Stimulated activated naive CD8-positive, alpha-beta T cell treated with anti-CD3 and anti-CD28 coated beads, Interleukin-15, Interleukin-2, amounts not matched to agents 100 ng/mL and 50 ng/mL, for 24 hours (primary cell): ENCODE data around the gene ITPK1.

Source experiments
- H3K27ac Mint-ChIP-seq: one replicate; pipeline ENCODE4 v1.8.0; 2021; ENCODE audit warnings: mild to moderate bottlenecking, mixed read lengths
- H3K27me3 Mint-ChIP-seq: one replicate; pipeline ENCODE4 v1.8.0; 2021; ENCODE audit warnings: mixed read lengths
- H3K36me3 Mint-ChIP-seq: one replicate; pipeline ENCODE4 v1.8.0; 2021; ENCODE audit warnings: low read depth, mixed read lengths
- H3K4me1 Mint-ChIP-seq: one replicate; pipeline ENCODE4 v1.8.0; 2021; ENCODE audit warnings: low read depth, mixed read lengths
- H3K4me3 Mint-ChIP-seq: one replicate; pipeline ENCODE4 v1.8.0; 2021; ENCODE audit warnings: mild to moderate bottlenecking, mixed read lengths
- H3K9me3 Mint-ChIP-seq: one replicate; pipeline ENCODE4 v1.8.0; 2021; ENCODE audit warnings: mixed read lengths

Gene ITPK1

DNA sequence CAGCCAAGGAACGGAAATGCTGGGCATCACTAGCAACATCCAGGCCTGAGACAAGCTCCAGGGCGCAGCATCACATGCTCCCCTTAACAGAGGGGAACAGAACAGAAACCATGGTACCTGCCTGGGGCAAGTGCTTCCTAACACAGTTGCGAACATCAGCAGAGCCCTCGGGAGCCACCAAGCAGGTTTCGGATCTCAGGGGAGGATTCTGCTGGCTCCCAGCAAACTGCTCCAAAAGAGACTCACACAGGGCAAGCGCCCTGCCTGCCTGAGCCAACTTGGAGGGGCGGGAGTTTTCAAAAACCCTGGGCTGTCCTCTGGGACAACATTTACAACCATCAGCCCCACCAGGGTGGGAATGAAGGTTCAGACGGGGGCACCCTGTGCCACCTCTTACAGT lies 173.1 kb downstream of the ITPK1 start:
- no peaks in the 10 kb centered on the region for H3K27me3 Mint-ChIP-seq
- H3K9me3 Mint-ChIP-seq: no peaks in the 10 kb centered on the region
- H3K4me3 Mint-ChIP-seq: no peak overlapping the region
- H3K36me3 Mint-ChIP-seq: peaks cover 16% of the 10 kb centered on the region
- H3K4me1 Mint-ChIP-seq: peaks cover 2% of the 10 kb centered on the region
- H3K27ac Mint-ChIP-seq: no peak overlapping the region

DNA sequence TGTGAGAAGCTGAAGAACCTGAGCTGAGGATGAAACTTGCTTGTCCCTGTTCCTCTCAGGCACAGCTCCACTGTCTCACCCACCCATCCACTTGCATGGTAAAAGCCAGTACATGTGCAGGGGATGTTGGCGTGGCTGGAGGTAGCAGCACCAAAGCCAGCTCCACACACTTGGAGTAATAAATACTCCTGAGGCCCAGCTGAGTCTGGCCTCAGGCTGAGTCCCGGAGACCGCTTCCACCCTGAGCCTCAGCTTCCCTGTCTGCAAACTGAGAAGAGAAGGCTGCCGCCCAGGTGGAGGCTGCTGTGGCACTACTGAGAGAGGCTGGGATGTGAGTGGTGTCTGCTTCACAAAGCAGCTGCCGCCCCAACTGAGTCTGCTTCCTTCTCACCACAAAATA lies 173.6 kb downstream of the ITPK1 start:
- Mint-ChIP-seq H3K4me3 (no peak overlapping the region), H3K27ac (no peak overlapping the region), H3K27me3 (no peaks in the 10 kb centered on the region), H3K4me1 (peaks cover 6% of the 10 kb centered on the region), H3K9me3 (no peaks in the 10 kb centered on the region), H3K36me3 (peaks cover 18% of the 10 kb centered on the region)

DNA sequence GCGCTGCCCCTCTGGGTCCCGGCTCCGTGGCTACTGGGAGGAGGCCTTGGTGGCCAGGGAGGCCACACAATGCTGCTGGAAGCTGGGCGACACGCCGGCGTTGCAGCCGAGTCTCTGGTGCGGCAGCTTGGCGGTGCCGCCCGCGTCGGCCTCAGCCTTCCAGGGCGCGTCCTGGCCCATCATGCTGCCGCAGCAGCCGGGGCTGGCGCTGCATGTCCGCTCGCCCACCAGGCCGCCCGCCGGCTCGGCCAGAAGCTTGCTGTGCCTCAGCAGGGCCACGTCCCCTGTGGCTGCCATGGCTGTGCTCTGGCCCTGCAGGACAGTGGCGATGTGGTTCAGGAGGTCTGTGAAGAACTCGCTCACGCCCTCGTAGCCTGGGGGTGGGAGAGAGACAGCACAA lies 174.2 kb downstream of the ITPK1 start:
- Mint-ChIP-seq H3K27me3 (no peaks in the 10 kb centered on the region), H3K4me1 (peaks cover 12% of the 10 kb centered on the region), H3K36me3 (peaks cover 22% of the 10 kb centered on the region), H3K9me3 (no peaks in the 10 kb centered on the region), H3K27ac (no peak overlapping the region), H3K4me3 (no peak overlapping the region)

DNA sequence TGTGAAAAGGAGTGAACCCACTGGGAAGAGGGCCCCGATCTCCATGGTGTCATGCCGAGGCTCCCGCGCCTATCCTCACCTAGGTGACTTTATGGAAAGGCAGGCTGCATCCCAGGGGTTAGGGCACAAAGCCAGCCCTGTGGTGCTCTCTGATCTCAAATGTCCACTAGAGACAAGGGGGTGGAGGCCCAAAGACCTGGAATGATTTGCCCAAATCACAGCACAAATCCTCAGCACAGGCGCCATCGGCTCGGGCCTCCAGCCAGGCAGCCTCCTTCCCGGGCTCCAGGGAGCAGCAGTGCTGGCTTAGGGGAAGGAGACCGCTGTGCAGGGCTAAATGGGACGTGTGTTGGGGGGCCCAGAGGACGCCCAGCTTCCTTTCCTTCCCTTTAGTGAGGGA lies 175.2 kb downstream of the ITPK1 start:
- no peaks in the 10 kb centered on the region for H3K9me3 Mint-ChIP-seq
- H3K36me3 Mint-ChIP-seq: peaks cover 18% of the 10 kb centered on the region
- H3K4me1 Mint-ChIP-seq: peaks cover 12% of the 10 kb centered on the region
- H3K27me3 Mint-ChIP-seq: no peaks in the 10 kb centered on the region
- H3K4me3 Mint-ChIP-seq: no peak overlapping the region
- H3K27ac Mint-ChIP-seq: no peak overlapping the region

DNA sequence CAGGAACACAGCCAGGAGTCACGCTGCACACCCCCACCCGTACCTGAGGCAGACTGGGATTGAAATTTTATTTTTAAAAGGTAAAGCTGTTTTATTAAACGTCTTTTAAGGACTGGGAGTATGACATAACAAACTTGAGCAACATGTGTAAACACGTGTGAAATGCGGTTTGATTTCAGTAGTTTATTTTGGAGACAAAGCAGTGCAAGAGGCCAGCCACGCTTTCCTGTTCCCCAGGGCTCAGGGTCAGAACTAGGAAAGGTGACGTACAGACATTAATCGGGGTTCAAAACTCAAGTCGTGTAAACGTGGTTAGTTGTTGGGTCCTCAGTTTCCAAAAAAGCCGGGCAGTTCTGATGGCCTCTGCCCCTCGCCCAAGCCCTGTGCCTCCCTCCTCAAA lies 176.0 kb downstream of the ITPK1 start:
- peaks cover 17% of the 10 kb centered on the region for H3K36me3 Mint-ChIP-seq
- H3K27me3 Mint-ChIP-seq: no peaks in the 10 kb centered on the region
- no peak overlapping the region for H3K27ac Mint-ChIP-seq
- H3K4me1 Mint-ChIP-seq: peaks cover 12% of the 10 kb centered on the region
- no peak overlapping the region for H3K4me3 Mint-ChIP-seq
- H3K9me3 Mint-ChIP-seq: no peaks in the 10 kb centered on the region

DNA sequence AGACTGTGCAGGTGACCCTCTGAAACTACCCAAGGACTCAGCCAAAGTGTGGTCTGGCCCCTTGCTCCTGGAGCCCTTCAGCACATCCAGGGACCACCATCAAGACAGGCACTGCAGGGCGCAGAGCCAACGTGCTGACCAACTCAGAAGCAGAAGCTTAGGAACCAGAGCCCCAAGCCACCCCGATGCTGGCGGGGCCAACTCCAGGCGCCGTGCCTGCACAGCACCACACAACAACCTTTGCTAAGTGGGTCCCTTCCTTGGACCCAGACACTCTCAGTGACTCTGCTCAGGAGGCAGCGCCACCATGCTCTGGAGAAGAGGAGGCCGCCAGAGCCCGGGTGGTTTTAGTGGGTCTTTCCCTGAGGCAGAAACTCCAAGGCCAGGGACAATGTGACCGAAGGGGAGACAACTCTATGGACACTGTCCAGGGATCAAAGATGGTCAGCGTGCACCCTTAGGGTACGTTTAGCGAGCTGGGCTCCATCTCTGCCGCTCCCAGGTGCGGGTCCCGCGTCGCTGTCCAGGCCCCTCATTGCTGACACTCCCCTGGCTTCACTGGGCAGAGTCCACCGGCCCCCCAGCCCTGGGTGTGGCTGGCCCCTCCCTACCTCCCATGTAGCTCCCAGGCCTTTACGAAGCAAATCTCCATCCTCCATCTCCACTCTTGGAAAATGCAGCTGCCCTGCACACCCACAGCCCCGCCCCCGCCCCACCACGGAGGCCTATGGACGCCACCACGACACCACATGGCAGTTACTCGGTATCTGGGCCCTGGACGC lies 176.6 kb downstream of the ITPK1 start:
- Mint-ChIP-seq H3K4me1 (peaks cover 12% of the 10 kb centered on the region), H3K36me3 (peaks cover 11% of the 10 kb centered on the region), H3K4me3 (no peak overlapping the region)

DNA sequence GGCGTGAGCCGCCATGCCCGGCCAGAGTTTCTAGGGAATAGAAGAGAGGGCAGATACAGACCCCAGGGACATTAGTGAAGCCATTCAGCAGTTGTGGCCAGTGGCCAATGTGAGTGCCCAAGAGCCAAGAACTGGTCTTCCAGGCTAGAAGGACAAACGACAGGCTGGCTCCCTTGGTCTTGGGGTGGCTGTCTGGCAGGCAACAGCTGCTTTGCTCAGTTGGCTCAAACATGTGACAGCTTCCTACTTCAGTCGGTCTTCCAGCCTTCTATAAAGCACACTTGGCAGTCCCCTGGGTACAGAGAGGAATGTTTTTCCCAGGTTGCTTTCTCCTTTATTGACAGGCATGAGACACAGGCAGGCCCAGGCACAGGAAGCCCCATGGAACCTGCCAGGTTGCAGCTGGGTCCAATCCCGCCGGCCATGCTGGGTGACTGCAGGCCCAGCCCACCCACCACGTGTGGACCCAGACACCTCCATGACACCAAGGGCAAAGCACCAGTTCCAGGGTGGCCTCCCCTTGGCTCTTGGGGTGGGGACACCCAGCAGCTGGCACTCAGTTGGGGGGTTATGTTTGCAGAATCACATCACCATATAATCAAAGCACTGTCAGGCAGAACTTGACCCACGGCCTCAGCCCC lies 177.4 kb downstream of the ITPK1 start:
- Mint-ChIP-seq H3K9me3 (no peaks in the 10 kb centered on the region), H3K27me3 (no peaks in the 10 kb centered on the region), H3K4me3 (no peak overlapping the region), H3K4me1 (peaks cover 12% of the 10 kb centered on the region), H3K27ac (no peak overlapping the region), H3K36me3 (peaks cover 10% of the 10 kb centered on the region)

More for the DNA sequence above, 176.6 kb downstream of the ITPK1 start:
- H3K9me3 Mint-ChIP-seq: no peaks in the 10 kb centered on the region
- H3K27ac Mint-ChIP-seq: no peak overlapping the region
- no peaks in the 10 kb centered on the region for H3K27me3 Mint-ChIP-seq

DNA sequence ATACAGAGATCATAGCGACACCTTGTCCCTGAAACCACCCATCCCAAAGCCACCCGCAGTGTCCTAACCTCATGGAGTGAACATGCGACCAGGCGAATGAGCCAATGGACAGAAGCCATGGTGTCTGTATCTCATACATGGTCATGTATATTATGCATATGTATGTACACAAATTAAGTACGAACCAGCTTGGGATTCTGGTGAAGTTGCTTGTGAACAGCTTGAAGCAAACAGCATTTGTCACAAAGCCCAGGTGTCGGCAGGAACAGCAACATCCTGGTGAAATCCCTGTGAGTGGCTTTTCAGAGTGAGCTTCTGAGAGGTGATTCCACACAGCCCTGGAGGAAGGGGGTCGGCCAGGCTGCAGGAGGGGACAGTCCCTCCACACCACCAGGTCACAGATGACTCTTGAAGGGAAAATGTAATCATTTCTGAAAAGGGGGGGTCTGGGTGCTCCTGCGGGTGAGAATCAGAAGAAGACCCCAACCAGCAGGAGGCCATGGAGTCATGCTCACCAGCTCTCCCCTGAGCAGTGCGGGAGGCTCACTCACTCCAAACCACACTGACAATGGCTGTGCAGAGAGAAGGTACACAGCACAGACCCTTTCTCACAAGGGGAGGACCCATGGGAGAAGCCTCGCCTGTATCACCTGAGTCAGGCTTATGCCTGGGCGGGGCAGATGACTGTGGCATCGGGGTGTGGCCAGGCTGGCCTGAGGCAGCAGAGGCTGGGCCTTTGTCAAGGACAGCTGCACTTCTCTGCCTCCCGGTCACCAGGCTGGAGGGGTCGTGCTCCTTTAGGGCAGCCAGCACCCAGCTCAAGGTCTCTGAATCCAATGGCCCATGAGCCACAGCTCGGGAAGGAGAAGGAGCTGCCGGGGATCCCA lies 178.4 kb downstream of the ITPK1 start:
- H3K27me3 Mint-ChIP-seq: no peaks in the 10 kb centered on the region
- H3K27ac Mint-ChIP-seq: no peak overlapping the region
- H3K9me3 Mint-ChIP-seq: no peaks in the 10 kb centered on the region
- H3K36me3 Mint-ChIP-seq: peaks cover 10% of the 10 kb centered on the region
- H3K4me1 Mint-ChIP-seq: peaks cover 12% of the 10 kb centered on the region
- H3K4me3 Mint-ChIP-seq: no peak overlapping the region

DNA sequence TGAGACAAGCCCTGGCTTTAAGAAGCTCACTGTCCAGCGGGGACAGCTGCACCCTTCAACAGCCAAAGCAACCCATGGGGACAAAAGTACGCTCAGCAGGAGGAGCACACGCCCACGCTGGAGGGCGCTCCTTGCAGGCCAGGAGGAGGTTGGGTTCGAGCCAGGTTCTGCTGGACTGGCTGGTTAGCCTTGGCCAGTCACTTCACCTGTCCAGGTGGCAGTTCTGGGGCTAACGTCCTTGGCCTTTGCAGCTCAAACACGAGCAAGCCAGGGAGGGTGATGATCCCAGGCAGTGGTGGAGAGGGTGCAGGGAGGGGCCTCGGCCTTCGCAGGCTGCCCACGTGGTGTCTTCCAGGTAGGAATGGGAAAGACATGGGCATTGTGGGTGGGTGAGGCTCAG lies 179.6 kb downstream of the ITPK1 start:
- Mint-ChIP-seq H3K4me3 (no peak overlapping the region), H3K36me3 (peaks cover 7% of the 10 kb centered on the region), H3K9me3 (no peaks in the 10 kb centered on the region), H3K4me1 (peaks cover 12% of the 10 kb centered on the region), H3K27me3 (no peaks in the 10 kb centered on the region), H3K27ac (no peak overlapping the region)

DNA sequence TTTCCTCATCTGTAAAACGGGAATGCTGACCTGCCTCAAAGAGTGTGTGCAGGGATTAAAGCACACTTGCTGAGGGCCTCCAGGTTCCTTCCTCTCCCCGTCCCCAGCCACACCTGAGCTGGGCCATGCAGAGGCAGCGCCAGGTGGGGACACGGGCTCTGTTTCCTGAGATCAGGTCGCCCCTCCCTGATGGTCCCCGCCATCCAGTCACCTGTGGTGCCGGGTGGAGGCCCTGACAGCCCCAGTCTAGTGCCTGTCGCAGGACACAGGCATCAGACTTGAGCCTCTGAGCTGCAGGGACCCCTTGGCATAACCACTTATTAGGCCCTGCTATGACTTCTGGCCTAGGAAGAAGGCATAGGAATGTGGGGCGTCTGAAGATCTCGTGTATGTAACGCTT lies 180.3 kb downstream of the ITPK1 start:
- H3K4me3 Mint-ChIP-seq: no peak overlapping the region
- peaks cover 6% of the 10 kb centered on the region for H3K36me3 Mint-ChIP-seq
- H3K27me3 Mint-ChIP-seq: no peaks in the 10 kb centered on the region
- H3K27ac Mint-ChIP-seq: no peak overlapping the region
- H3K9me3 Mint-ChIP-seq: no peaks in the 10 kb centered on the region
- peaks cover 12% of the 10 kb centered on the region for H3K4me1 Mint-ChIP-seq

DNA sequence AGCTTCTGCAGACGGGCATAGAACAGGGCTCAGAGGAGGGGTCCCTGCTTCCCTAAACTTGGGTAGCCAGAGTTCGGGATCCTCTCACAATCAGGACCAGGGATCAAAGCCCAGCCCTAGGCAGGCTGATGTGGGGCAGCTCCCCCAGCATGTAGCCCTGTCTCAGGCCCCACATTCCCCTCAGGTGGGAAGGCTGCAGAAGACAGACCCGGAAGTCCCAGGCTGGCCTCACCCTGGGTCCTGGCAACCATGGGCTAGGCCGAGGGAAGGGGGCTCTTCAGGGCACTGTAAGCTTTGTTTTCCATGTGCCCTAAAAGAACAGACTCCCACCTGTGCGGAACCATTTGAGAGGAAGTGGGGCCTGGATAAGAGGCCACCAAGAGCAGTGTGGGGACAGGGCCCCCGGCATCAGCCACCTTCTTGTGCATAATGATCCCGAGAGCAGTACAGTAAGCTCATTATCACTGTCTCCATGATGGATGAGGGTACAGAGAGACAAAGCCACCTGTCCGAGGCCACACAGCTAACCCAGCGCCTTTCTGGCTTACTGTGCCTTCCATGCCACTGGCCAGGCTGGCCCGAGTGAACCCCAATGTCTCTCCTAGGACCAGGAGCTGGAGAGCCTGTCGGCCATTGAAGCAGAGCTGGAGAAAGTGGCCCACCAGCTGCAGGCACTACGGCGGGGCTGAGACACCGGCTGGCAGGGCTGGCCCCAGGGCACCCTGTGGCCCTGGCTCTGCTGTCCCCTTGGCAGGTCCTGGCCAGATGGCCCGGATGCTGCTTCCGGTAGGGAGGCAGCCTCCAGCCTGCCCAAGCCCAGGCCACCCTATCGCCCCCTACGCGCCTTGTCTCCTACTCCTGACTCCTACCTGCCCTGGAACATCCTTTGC lies 181.3 kb downstream of the ITPK1 start:
- Mint-ChIP-seq H3K27me3 (no peaks in the 10 kb centered on the region), H3K9me3 (no peaks in the 10 kb centered on the region)

DNA sequence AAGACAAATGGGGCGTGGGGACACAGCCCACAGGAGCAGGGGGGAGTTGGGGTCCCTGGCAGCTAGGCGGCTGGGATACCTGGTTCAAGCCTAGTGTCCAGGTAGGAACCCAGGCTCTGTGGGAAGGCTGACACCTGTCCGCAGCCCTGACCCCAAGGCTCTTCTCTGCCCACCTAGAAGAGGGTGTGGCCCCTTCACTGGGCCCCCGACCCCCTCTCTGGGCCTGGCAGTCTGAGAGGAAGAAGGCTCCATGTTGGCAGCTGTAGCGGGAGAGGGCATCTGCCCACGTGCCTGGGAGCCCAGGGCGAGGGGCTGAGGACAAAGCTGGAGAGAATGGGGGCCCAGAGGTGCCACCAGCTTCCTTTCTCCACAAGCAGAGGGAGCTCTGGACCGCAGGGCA lies 182.2 kb downstream of the ITPK1 start:
- Mint-ChIP-seq H3K4me1 (peaks cover 12% of the 10 kb centered on the region), H3K27ac (no peak overlapping the region), H3K4me3 (no peak overlapping the region), H3K9me3 (no peaks in the 10 kb centered on the region), H3K36me3 (peaks cover 6% of the 10 kb centered on the region), H3K27me3 (no peaks in the 10 kb centered on the region)

More for the DNA sequence above, 181.3 kb downstream of the ITPK1 start:
- peaks cover 6% of the 10 kb centered on the region for H3K36me3 Mint-ChIP-seq
- H3K27ac Mint-ChIP-seq: no peak overlapping the region
- H3K4me1 Mint-ChIP-seq: peaks cover 12% of the 10 kb centered on the region
- H3K4me3 Mint-ChIP-seq: no peak overlapping the region

DNA sequence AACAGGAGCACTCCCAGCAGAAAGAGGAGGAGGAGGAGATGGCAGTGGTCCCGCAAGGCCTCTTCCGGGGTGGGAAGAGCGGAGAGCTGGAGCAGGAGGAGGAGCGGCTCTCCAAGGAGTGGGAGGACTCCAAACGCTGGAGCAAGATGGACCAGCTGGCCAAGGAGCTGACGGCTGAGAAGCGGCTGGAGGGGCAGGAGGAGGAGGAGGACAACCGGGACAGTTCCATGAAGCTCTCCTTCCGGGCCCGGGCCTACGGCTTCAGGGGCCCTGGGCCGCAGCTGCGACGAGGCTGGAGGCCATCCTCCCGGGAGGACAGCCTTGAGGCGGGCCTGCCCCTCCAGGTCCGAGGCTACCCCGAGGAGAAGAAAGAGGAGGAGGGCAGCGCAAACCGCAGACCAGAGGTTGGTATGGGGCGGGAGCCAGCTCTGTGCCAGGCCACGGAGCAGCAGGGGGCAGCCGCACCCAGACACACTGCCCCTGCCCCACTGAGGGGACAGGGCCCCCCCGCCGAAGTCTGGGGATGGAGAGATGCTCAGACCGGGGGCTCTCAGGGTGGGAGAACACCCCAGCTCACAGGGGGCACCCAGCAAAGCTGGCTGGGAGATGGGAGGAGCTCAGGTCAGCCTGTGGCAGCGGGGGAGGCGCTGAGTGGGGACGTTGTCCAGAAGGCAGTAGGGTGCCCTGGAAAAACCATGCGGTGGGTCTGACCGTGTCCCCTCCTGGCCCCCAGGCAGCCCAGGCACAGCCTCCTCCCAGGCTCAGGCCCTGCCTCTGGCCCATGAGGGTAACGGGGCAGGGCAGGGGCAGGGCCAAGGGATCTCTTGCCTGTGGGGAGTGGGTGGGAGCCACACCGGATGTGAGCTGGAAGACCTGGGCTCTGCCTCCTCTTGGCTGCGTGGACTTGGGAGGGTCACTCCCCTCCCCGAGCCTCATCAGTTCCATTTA lies 183.0 kb downstream of the ITPK1 start:
- Mint-ChIP-seq H3K4me1 (peaks cover 11% of the 10 kb centered on the region), H3K36me3 (peaks cover 6% of the 10 kb centered on the region), H3K4me3 (no peak overlapping the region), H3K9me3 (no peaks in the 10 kb centered on the region), H3K27ac (no peak overlapping the region), H3K27me3 (no peaks in the 10 kb centered on the region)
